ENCODE data around the gene GABRR1. TPM values are rescaled to one million over a fixed set of nuclear protein-coding genes. Genes with fewer than 3 reads are reported as not detected.

Gene GABRR1
- total RNA-seq, 5 donors from 2014 or later (not counting 1 experiment from before 2014, with no cell fraction given) = not detected

DNA sequence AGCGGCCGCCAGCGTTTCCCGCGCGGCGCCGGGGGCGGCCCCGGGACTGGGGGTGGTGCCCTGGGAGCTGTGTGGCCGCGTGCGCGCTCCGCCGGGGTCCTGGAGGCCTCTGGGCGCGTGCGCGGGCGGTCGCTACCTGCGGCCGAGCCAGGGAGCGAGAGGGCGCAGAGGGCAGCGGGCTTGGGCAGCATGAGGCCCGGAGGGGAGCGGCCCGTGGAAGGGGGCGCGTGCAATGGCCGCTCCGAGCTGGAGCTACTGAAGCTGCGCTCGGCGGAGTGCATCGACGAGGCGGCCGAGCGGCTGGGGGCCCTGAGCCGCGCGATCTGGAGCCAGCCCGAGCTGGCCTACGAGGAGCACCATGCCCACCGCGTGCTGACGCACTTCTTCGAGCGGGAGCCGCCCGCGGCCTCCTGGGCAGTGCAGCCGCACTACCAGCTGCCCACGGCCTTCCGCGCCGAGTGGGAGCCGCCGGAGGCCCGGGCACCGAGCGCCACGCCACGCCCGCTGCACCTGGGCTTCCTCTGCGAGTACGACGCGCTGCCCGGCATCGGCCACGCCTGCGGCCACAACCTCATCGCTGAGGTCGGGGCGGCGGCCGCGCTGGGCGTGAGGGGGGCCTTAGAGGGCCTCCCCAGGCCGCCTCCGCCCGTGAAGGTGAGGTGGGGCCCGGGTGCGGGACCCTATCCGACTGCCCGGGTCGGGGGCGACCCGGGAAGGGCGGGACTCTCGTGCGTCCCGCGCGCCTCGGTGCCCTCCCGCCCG is 71.0 kb downstream of the GABRR1 start, which contains the start of gene PM20D2:
Gene PM20D2, plus strand, starts transcription at position 100 of the 762 bp plus-strand sequence. Its CDS starts 90 bp downstream, at position 190.
- DNase-seq = peak in 34 of 35 experiments; percentile 22 to 71 (median 45)
- peak within 1 kb of the TSS; percentile 90 to 91 for H3K27ac Mint-ChIP-seq
- no peaks in the 10 kb centered on the region for H3K9me3 Mint-ChIP-seq
- Histone ChIP-seq H3K36me3 (ENCODE audit: control insufficient read depth in 2 of 2, extremely low read depth in 1 of 2, insufficient read depth in 1 of 2, low read length in 1 of 2) (no peaks in the 10 kb centered on the region), H3K27ac (ENCODE audit: low read length) (peak within 1 kb of the TSS; percentile 83), H3K27me3 (replicated peaks in 1 of 2; ENCODE audit: control insufficient read depth in 2 of 2, extremely low read depth in 1 of 2, insufficient read depth in 2 of 2, low read length in 1 of 2) (no peaks in the 10 kb centered on the region), H3K9me3 (no peaks in the 10 kb centered on the region), H3K4me3 (ENCODE audit: control insufficient read depth in 1 of 2, extremely low read depth in 1 of 2, low read length in 1 of 2) (peak within 1 kb of the TSS; percentile 59 to 81), H3K4me1 (ENCODE audit: control insufficient read depth in 1 of 2, extremely low read depth in 1 of 2, insufficient read depth in 2 of 2, low read length in 2 of 2) (peaks cover 5 to 9% of the 10 kb centered on the region in 2 experiments)
- H3K4me1 Mint-ChIP-seq = peaks cover 25 to 34% (median 29%) of the 10 kb centered on the region in 3 donors
- CTCF ChIA-PET = interaction anchor here in 1 of 2 donors (0.5 to 2.0 kb wide), 5 partner anchors 12 to 244 kb away, joined by 3 to 20 read pairs (median 3); partner anchors contain the start of gene PNRC1
- peak within 1 kb of the TSS; percentile 87 to 97 (median 93) for H3K4me3 Mint-ChIP-seq
- POLR2A ChIA-PET = interaction anchor here (0.6 to 2.4 kb wide), 7 partner anchors 11 to 66 kb away, joined by 3 to 13 read pairs (median 6); partner anchors contain the start of gene PNRC1 (in 1 of the 2)
- H3K36me3 Mint-ChIP-seq = peaks cover 10% of the 10 kb centered on the region
- 0% methylated on average over 101 of the region's 102 CpGs for whole genome bisulfite sequencing (ENCODE audit: insufficient coverage)
- peak; percentile 78 to 84 (median 82) for ATAC-seq (replicated peaks in 1 of 4)
- H3K27me3 Mint-ChIP-seq = no peaks in the 10 kb centered on the region

DNA sequence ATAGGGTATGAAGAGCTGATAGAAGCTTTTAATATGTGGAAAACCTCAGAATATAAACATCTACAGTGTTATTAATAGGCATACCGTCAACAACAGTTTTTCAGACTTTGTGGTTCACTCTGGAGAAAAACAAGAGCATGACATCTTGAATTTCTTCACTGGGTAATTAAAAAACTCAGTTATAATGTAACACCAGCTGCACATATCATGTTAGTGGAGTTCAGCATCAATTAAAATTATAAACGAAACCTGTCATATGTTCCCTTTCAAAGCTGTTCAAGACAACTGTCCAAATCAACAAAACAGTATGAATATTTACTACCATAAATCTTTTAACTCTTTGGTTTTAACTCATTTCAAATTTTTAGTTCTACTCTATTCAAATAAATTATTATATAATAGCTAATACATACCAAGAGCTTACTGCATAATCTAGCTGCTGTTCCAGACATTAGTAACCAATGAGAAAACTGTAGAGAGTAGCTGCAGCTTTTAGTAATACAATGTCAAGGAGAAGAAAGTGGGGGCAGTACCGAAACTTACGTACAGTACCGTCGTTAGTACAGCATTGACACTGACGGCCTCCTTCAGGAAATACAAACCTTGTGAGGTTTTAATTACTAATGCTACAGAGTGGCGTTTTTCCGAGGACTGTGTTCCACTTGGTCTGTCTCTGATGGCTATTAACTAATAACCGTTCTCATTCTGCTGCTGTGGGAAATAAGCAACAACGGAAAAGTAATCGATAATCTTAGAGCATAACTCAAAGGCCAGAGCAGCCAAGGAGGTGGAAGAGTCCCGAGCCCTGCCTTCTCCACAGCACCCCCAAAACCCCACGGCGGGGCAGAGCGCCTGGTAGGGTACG is 71.8 kb downstream of the GABRR1 start:
- ChIA-PET POLR2A (interaction anchor here (0.6 to 2.4 kb wide), 10 partner anchors 9 to 205 kb away, joined by 3 to 13 read pairs (median 6); partner anchors contain the start of genes PNRC1 (in 1 of the 2) and RNGTT (in 1 of the 2)), CTCF (interaction anchor here (0.6 to 2.0 kb wide), 7 partner anchors 11 to 162 kb away, joined by 3 to 20 read pairs (median 5); partner anchors contain the start of gene PNRC1 (in 1 of the 2))
- Histone ChIP-seq H3K36me3 (ENCODE audit: control insufficient read depth in 2 of 2, extremely low read depth in 1 of 2, insufficient read depth in 1 of 2, low read length in 1 of 2) (no peaks in the 10 kb centered on the region), H3K9me3 (no peaks in the 10 kb centered on the region), H3K27ac (ENCODE audit: low read length) (peak overlapping the region; percentile 83), H3K4me3 (ENCODE audit: control insufficient read depth in 1 of 2, extremely low read depth in 1 of 2, low read length in 1 of 2) (peak overlapping the region; percentile 59 to 81), H3K4me1 (ENCODE audit: control insufficient read depth in 1 of 2, extremely low read depth in 1 of 2, insufficient read depth in 2 of 2, low read length in 2 of 2) (peaks cover 5 to 9% of the 10 kb centered on the region in 2 experiments), H3K27me3 (replicated peaks in 1 of 2; ENCODE audit: control insufficient read depth in 2 of 2, extremely low read depth in 1 of 2, insufficient read depth in 2 of 2, low read length in 1 of 2) (no peaks in the 10 kb centered on the region)
- Mint-ChIP-seq H3K9me3 (no peaks in the 10 kb centered on the region), H3K4me3 (peak overlapping the region; percentile 87 to 97 (median 93)), H3K4me1 (peaks cover 25 to 34% (median 29%) of the 10 kb centered on the region in 3 donors), H3K36me3 (peaks cover 10% of the 10 kb centered on the region), H3K27me3 (no peaks in the 10 kb centered on the region), H3K27ac (peak overlapping the region; percentile 90 to 91)
- WGBS (ENCODE audit: insufficient coverage) = 7% methylated on average over 11 of the region's 17 CpGs
- DNase-seq (peak in 23 of 35 experiments; percentile 2 to 72 (median 17)), ATAC-seq (replicated peaks in 1 of 4) (peak; percentile 56 to 79 (median 65))

DNA sequence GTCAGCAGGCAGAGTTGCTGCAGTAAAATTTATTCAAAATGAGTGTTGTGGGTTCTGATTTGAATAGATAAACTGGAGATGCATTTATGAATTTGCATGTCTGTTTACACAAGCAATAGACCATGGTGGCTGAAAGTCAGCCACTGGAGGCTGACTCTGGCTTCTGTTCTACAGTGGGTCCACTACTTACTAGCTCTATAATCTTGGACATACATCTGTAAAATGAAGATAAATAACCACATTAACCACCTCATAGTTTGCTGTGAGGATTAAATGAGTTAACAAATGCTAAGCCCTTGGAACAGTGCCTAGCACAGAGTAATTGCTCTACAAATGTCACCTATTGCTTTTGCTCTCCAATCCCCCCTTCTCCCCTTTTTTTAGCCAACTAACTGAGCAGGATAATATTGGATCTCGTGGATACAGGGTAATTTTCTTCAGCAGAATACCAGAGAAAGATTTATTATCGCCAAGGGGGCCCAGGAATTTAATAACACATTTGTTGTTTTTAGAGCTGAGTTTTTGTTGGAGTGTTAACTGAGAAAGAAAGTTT is 72.7 kb downstream of the GABRR1 start:
- Mint-ChIP-seq H3K27me3 (no peaks in the 10 kb centered on the region), H3K4me1 (peaks cover 24 to 30% (median 28%) of the 10 kb centered on the region in 3 donors), H3K9me3 (no peaks in the 10 kb centered on the region), H3K27ac (peak overlapping the region; percentile 48 to 52), H3K4me3 (peak overlapping the region in 1 of 3 donors; percentile 25), H3K36me3 (peaks cover 5% of the 10 kb centered on the region)
- DNase-seq = no peak
- Histone ChIP-seq H3K27ac (ENCODE audit: low read length) (no peak overlapping the region), H3K4me1 (ENCODE audit: control insufficient read depth in 1 of 2, extremely low read depth in 1 of 2, insufficient read depth in 2 of 2, low read length in 2 of 2) (peaks cover 5 to 9% of the 10 kb centered on the region in 2 experiments), H3K9me3 (no peaks in the 10 kb centered on the region), H3K36me3 (ENCODE audit: control insufficient read depth in 2 of 2, extremely low read depth in 1 of 2, insufficient read depth in 1 of 2, low read length in 1 of 2) (no peaks in the 10 kb centered on the region), H3K4me3 (ENCODE audit: control insufficient read depth in 1 of 2, extremely low read depth in 1 of 2, low read length in 1 of 2) (no peak overlapping the region), H3K27me3 (replicated peaks in 1 of 2; ENCODE audit: control insufficient read depth in 2 of 2, extremely low read depth in 1 of 2, insufficient read depth in 2 of 2, low read length in 1 of 2) (no peaks in the 10 kb centered on the region)
- WGBS (ENCODE audit: insufficient coverage) = no CpG with 5 or more reads among the region's 2 CpGs
- ChIA-PET POLR2A (interaction anchor here in 1 of 2 donors (0.8 to 1.5 kb wide), 3 partner anchors 60 to 181 kb away, joined by 4 to 6 read pairs (median 6); partner anchors contain the start of gene RNGTT), CTCF (interaction anchor here (0.6 to 2.0 kb wide), 5 partner anchors 10 to 161 kb away, joined by 3 to 20 read pairs (median 5); partner anchors contain the start of gene PNRC1 (in 1 of the 2))
- ATAC-seq (replicated peaks in 1 of 4) = no peak

DNA sequence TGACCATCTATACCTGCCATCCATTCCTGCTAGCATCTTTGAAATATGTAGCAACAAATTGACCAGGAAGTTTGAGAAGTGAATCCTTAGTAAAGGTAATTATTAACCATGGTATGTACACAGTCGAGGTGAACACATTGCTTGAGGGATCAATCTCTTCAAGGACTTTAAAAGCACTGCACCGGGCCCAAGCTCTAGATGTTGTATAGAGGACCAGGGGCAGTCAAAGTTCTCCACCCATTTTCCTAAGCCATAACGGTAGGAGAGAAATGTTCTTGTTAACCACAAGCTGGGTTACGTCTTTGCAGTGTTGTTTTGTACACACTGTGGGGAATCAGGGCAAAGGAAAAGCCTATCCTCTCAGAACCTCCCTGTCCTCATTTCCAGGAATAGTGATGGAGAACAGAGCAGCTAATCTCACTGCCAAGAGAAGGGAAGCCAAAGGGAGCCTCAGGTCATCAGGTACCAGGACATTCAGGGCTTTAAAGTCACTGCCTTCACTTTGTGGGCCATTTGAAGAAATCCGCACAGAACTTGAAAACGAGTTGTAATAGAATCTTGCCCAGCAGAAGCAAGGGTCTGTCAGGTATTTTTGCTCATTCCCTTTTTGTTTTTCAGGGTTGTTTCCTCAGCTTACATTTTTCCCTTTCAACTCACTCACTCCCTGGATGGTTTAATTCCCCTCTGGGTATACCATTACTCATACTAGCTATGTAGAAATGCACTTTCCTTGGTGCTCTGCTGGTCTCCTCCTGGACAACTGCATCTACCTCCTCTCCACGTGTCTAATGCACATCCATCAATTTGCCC is 76.6 kb downstream of the GABRR1 start:
- H3K4me3 Mint-ChIP-seq = no peak overlapping the region
- H3K4me1 ChIP-seq (ENCODE audit: control insufficient read depth in 1 of 2, extremely low read depth in 1 of 2, insufficient read depth in 2 of 2, low read length in 2 of 2) = no peaks in the 10 kb centered on the region
- no peak overlapping the region for H3K4me3 ChIP-seq (ENCODE audit: control insufficient read depth in 1 of 2, extremely low read depth in 1 of 2, low read length in 1 of 2)
- no peak for ATAC-seq (replicated peaks in 1 of 4)
- CTCF ChIA-PET = interaction anchor here in 1 of 2 donors (1.0 kb wide), 1 partner anchor 158 kb away, joined by 3 read pairs; no protein-coding TSS in a partner anchor
- H3K9me3 Mint-ChIP-seq = no peaks in the 10 kb centered on the region
- H3K27ac Mint-ChIP-seq = no peak overlapping the region
- H3K27me3 Mint-ChIP-seq = no peaks in the 10 kb centered on the region
- H3K36me3 ChIP-seq (ENCODE audit: control insufficient read depth in 2 of 2, extremely low read depth in 1 of 2, insufficient read depth in 1 of 2, low read length in 1 of 2) = no peaks in the 10 kb centered on the region
- H3K9me3 ChIP-seq = no peaks in the 10 kb centered on the region
- WGBS (ENCODE audit: insufficient coverage) = 84% methylated on average over 4 of the region's 7 CpGs
- no peaks in the 10 kb centered on the region for H3K27me3 ChIP-seq (replicated peaks in 1 of 2; ENCODE audit: control insufficient read depth in 2 of 2, extremely low read depth in 1 of 2, insufficient read depth in 2 of 2, low read length in 1 of 2)
- H3K27ac ChIP-seq (ENCODE audit: low read length) = no peak overlapping the region
- POLR2A ChIA-PET = interaction anchor here in 1 of 2 donors (0.6 kb wide), 1 partner anchor 201 kb away, joined by 5 read pairs; no protein-coding TSS in a partner anchor
- H3K36me3 Mint-ChIP-seq = peaks cover 3% of the 10 kb centered on the region
- no peak for DNase-seq
- peaks cover 0 to 7% (median 5%) of the 10 kb centered on the region in 3 donors for H3K4me1 Mint-ChIP-seq

DNA sequence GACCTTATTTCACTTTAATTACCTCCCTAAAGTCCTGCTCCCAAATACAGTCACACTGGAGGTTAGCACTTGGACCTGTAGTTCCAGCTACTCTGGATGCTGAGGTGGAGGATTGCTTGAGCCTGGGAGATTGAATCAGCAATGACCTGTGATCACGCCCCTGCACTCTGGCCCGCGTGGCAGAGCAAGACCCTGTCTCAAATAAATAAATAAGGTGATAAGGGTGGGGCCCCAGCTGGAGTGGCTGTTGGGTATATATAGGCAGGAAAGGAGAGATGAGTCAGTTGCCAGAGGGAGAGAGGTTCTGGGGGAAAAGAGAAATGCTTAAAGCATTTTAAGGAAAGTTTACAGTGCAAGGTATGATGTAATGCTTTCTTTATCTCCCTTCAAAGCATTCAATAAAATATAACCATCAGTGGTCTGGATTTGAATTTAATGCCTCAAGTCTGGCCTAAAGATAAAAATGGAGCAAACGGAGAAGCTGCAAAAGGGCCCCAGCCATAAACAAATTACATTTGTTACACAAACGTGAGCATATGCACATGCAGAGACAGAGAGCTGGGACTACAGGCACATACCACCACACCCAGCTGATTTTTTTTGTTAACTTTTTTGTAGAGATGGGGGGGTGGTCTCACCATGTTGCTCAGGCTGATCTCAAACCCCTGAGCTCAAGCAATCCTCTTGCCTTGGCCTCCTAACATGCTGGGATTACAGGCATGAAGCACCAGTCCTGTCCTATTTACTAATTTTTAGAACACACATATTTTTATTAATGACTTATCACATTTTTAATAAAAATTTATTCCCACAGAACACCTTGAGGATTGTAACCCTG is 77.4 kb downstream of the GABRR1 start:
- CTCF ChIA-PET = interaction anchor here in 1 of 2 donors (1.0 kb wide), 1 partner anchor 157 kb away, joined by 3 read pairs; no protein-coding TSS in a partner anchor
- no peaks in the 10 kb centered on the region for H3K9me3 ChIP-seq
- Mint-ChIP-seq H3K36me3 (peaks cover 3% of the 10 kb centered on the region), H3K9me3 (no peaks in the 10 kb centered on the region), H3K27me3 (no peaks in the 10 kb centered on the region), H3K4me1 (peaks cover 0 to 3% (median 2%) of the 10 kb centered on the region in 3 donors), H3K27ac (no peak overlapping the region), H3K4me3 (no peak overlapping the region)
- no peaks in the 10 kb centered on the region for H3K36me3 ChIP-seq (ENCODE audit: control insufficient read depth in 2 of 2, extremely low read depth in 1 of 2, insufficient read depth in 1 of 2, low read length in 1 of 2)
- DNase-seq (no peak), ATAC-seq (replicated peaks in 1 of 4) (no peak)
- POLR2A ChIA-PET = no interaction called here
- H3K27ac ChIP-seq (ENCODE audit: low read length) = no peak overlapping the region
- H3K4me1 ChIP-seq (ENCODE audit: control insufficient read depth in 1 of 2, extremely low read depth in 1 of 2, insufficient read depth in 2 of 2, low read length in 2 of 2) = no peaks in the 10 kb centered on the region
- 100% methylated on average over 1 of the region's 5 CpGs for WGBS (ENCODE audit: insufficient coverage)
- H3K27me3 ChIP-seq (replicated peaks in 1 of 2; ENCODE audit: control insufficient read depth in 2 of 2, extremely low read depth in 1 of 2, insufficient read depth in 2 of 2, low read length in 1 of 2) = no peaks in the 10 kb centered on the region
- no peak overlapping the region for H3K4me3 ChIP-seq (ENCODE audit: control insufficient read depth in 1 of 2, extremely low read depth in 1 of 2, low read length in 1 of 2)
